HepG2 (cell line): ENCODE data around the gene ZBTB7A. TPM values are rescaled to one million over a fixed set of nuclear protein-coding genes. Genes with fewer than 3 reads are reported as not detected.

Experiments used
- GATAD1 ChIP-seq: IDR thresholded peaks from 2 replicates; pipeline ENCODE4 v1.6.1; 2016; ENCODE audit warnings: missing genetic modification reagents, missing compliant biosample characterization
- KDM2A ChIP-seq: sonication (generic); formaldehyde crosslinking; IDR thresholded peaks from 2 replicates; pipeline ENCODE4 v1.4.0; 2020; ENCODE audit warnings: low read depth, missing genetic modification reagents, borderline replicate concordance
- RFX5 ChIP-seq: IDR thresholded peaks from 2 replicates; pipeline ENCODE4 v1.6.1; 2011; ENCODE audit warnings: low read depth, low read length, improper control_type of control experiment
- SNAI1 ChIP-seq: sonication (generic); formaldehyde crosslinking; IDR thresholded peaks from 2 replicates; pipeline ENCODE4 v1.5.0; 2020; ENCODE audit warnings: mild to moderate bottlenecking, missing genetic modification reagents, borderline replicate concordance
- SP5 ChIP-seq: IDR thresholded peaks from 2 replicates; pipeline ENCODE4 v1.6.1; 2016; ENCODE audit warnings: low read depth, borderline replicate concordance
- ZNF562 ChIP-seq: sonication (generic); formaldehyde crosslinking; IDR thresholded peaks from 2 replicates; pipeline ENCODE4 v1.8.0; 2022; ENCODE audit warnings: missing genetic modification reagents, borderline replicate concordance
- polyA plus RNA-seq, 8 experiments: library from polyadenylated mRNA; depleted of rRNA in 3 of 8; stranded (reverse) in 7 of 8; unstranded in 1 of 8; fragments of >200 nt; fragmentation: Illumina TruSeq in 4 of 8; extraction: Trizol in 4 of 8; gene quantifications; 2 replicates each; pipeline versions ENCODE4 v1.2.1 to v1.2.3, GENCODE V29; 2011 to 2016; ENCODE audit warnings: low read depth in 4 of 8, missing spikeins in 1 of 8, mixed read lengths in 1 of 8; ENCODE audit not compliant: insufficient read depth in 1 of 8
- total RNA-seq, 5 experiments: library from RNA; depleted of rRNA; stranded (reverse); fragments of >200 nt; fragmentation: Illumina TruSeq; extraction: Trizol; gene quantifications; 2 replicates each; pipeline ENCODE4 v1.2.3, GENCODE V29; 2016; ENCODE audit warnings: low read depth in 1 of 5
- TF ChIP-seq, protein P1 (sequence below), 2 experiments: fragments of 450-650 bp in 1 of 2; sonication (generic) in 1 of 2; formaldehyde crosslinking in 1 of 2; IDR thresholded peaks; 2 replicates each; pipeline versions ENCODE4 v1.6.1 to v1.8.0; 2016 to 2022; ENCODE audit warnings: antibody characterized with exemption in 1 of 2, mild to moderate bottlenecking in 1 of 2, missing genetic modification reagents in 1 of 2
- TF ChIP-seq, protein P2 (sequence below): sonication (generic); formaldehyde crosslinking; IDR thresholded peaks from 2 replicates; pipeline ENCODE4 v1.5.0; 2020; ENCODE audit warnings: mild to moderate bottlenecking, missing genetic modification reagents, borderline replicate concordance
- TF ChIP-seq, protein P3 (sequence below): sonication (generic); formaldehyde crosslinking; IDR thresholded peaks from 2 replicates; pipeline ENCODE4 v1.5.0; 2020; ENCODE audit warnings: missing genetic modification reagents

Gene ZBTB7A
- total and polyA plus RNA-seq, 2 of the 13 experiments (the other 11 are each of a cell fraction or from before 2014, with no cell fraction given) = 3.6 to 4.0 TPM

DNA sequence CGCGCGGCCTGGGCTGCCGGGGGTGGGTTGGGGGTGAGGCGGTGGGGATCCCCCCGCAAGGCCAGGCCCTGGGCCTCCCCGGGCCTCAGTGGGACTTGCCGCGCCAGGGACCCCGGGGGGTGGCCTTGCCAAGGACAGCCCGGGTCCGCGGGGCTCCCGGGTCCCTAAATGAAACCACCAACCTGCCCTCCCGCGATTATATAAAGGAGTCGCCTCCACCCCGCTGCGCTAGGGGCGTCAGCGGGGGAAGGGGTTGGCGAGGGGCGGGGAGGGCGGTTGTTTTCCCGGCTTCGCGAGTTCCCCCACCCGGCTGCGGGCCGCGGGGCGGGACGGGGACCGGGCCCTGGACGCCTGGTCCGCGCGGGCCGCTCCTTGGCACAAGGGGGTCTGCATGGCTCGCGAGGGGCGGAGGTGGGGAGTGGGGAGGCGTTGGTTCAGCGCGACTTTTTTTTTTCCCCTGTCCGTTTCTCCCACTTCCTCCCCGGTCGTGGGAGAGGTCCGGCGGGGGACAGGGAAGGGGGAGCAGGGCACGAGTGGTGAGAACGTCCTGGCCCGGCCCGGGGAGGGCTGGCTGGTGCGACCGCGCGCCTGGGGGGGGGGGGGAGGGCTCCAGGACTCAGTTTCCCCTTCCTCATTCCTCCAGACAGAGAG lies 822 bp upstream of the ZBTB7A start (continued):
- no peak for TF ChIP-seq ZNF562 (CRISPR knock-in tag)
- 0 out of 2 replicates have a peak, but pooled peaks have one; percentile 7 for TF ChIP-seq SP5 (CRISPR knock-in tag)
- TF ChIP-seq KDM2A (CRISPR knock-in tag) = peak; percentile 30; the same call in 1 of the 2 replicates
- TF ChIP-seq, protein P1, sequence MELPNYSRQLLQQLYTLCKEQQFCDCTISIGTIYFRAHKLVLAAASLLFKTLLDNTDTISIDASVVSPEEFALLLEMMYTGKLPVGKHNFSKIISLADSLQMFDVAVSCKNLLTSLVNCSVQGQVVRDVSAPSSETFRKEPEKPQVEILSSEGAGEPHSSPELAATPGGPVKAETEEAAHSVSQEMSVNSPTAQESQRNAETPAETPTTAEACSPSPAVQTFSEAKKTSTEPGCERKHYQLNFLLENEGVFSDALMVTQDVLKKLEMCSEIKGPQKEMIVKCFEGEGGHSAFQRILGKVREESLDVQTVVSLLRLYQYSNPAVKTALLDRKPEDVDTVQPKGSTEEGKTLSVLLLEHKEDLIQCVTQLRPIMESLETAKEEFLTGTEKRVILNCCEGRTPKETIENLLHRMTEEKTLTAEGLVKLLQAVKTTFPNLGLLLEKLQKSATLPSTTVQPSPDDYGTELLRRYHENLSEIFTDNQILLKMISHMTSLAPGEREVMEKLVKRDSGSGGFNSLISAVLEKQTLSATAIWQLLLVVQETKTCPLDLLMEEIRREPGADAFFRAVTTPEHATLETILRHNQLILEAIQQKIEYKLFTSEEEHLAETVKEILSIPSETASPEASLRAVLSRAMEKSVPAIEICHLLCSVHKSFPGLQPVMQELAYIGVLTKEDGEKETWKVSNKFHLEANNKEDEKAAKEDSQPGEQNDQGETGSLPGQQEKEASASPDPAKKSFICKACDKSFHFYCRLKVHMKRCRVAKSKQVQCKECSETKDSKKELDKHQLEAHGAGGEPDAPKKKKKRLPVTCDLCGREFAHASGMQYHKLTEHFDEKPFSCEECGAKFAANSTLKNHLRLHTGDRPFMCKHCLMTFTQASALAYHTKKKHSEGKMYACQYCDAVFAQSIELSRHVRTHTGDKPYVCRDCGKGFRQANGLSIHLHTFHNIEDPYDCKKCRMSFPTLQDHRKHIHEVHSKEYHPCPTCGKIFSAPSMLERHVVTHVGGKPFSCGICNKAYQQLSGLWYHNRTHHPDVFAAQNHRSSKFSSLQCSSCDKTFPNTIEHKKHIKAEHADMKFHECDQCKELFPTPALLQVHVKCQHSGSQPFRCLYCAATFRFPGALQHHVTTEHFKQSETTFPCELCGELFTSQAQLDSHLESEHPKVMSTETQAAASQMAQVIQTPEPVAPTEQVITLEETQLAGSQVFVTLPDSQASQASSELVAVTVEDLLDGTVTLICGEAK (IDR thresholded peaks at IDR 0.05) = no peak
- TF ChIP-seq, protein P1 (CRISPR knock-in tag; IDR thresholded peaks at IDR 0.05) = no peak
- TF ChIP-seq, protein P2, sequence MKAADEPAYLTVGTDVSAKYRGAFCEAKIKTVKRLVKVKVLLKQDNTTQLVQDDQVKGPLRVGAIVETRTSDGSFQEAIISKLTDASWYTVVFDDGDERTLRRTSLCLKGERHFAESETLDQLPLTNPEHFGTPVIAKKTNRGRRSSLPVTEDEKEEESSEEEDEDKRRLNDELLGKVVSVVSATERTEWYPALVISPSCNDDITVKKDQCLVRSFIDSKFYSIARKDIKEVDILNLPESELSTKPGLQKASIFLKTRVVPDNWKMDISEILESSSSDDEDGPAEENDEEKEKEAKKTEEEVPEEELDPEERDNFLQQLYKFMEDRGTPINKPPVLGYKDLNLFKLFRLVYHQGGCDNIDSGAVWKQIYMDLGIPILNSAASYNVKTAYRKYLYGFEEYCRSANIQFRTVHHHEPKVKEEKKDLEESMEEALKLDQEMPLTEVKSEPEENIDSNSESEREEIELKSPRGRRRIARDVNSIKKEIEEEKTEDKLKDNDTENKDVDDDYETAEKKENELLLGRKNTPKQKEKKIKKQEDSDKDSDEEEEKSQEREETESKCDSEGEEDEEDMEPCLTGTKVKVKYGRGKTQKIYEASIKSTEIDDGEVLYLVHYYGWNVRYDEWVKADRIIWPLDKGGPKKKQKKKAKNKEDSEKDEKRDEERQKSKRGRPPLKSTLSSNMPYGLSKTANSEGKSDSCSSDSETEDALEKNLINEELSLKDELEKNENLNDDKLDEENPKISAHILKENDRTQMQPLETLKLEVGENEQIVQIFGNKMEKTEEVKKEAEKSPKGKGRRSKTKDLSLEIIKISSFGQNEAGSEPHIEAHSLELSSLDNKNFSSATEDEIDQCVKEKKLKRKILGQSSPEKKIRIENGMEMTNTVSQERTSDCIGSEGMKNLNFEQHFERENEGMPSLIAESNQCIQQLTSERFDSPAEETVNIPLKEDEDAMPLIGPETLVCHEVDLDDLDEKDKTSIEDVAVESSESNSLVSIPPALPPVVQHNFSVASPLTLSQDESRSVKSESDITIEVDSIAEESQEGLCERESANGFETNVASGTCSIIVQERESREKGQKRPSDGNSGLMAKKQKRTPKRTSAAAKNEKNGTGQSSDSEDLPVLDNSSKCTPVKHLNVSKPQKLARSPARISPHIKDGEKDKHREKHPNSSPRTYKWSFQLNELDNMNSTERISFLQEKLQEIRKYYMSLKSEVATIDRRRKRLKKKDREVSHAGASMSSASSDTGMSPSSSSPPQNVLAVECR (CRISPR knock-in tag) = peak; percentile 36; the same call in 1 of the 2 replicates
- TF ChIP-seq GATAD1 (CRISPR knock-in tag) = 0 out of 2 replicates have a peak, but pooled peaks have one; percentile 2
- no peak for TF ChIP-seq RFX5
- TF ChIP-seq, protein P3, sequence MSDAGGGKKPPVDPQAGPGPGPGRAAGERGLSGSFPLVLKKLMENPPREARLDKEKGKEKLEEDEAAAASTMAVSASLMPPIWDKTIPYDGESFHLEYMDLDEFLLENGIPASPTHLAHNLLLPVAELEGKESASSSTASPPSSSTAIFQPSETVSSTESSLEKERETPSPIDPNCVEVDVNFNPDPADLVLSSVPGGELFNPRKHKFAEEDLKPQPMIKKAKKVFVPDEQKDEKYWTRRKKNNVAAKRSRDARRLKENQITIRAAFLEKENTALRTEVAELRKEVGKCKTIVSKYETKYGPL (CRISPR knock-in tag) = no peak
- TF ChIP-seq SNAI1 (CRISPR knock-in tag) = no peak
